RWPE2 (cell line): ENCODE data around the gene GIT2.

Experiments
- ATAC-seq: fragments of 200-7000 bp; cut with Tn5 transposase; 3 replicates; pipeline ENCODE4 v1.9.1; 2021; ENCODE audit warnings: low read depth
- DNase-seq: peaks from one replicate; pipeline ENCODE4 v3.0.0-alpha.2; 2020; ENCODE audit warnings: low spot score
- H3K27ac ChIP-seq: fragments of 450-650 bp; 2 replicates; pipeline ENCODE4 v1.5.1; 2017; ENCODE audit warnings: mild to moderate bottlenecking; ENCODE audit not compliant: poor library complexity, severe bottlenecking
- H3K27me3 ChIP-seq: fragments of 250-450 bp; sonication (Bioruptor Pico); 2 replicates; pipeline ENCODE4 v1.5.1; 2021; ENCODE audit warnings: mild to moderate bottlenecking, moderate library complexity; ENCODE audit not compliant: insufficient read depth, poor library complexity, severe bottlenecking
- H3K36me3 ChIP-seq: fragments of 250-450 bp; sonication (Bioruptor Pico); 2 replicates; pipeline ENCODE4 v1.5.1; 2020; ENCODE audit warnings: low read depth, mild to moderate bottlenecking, moderate library complexity
- H3K4me1 ChIP-seq: fragments of 250-450 bp; sonication (Bioruptor Pico); 2 replicates; pipeline ENCODE4 v1.5.1; 2021; ENCODE audit warnings: mild to moderate bottlenecking, moderate library complexity; ENCODE audit not compliant: insufficient read depth, poor library complexity, severe bottlenecking
- H3K4me3 ChIP-seq: fragments of 250-450 bp; sonication (Bioruptor Pico); 2 replicates; pipeline ENCODE4 v1.5.1; 2021; ENCODE audit warnings: mild to moderate bottlenecking, moderate library complexity; ENCODE audit not compliant: severe bottlenecking
- H3K9me3 ChIP-seq: fragments of 250-450 bp; sonication (Bioruptor Pico); 2 replicates; pipeline ENCODE4 v1.5.1; 2021; ENCODE audit warnings: mild to moderate bottlenecking, moderate library complexity; ENCODE audit not compliant: severe bottlenecking
- TF ChIP-seq, protein P1 (sequence below): fragments of 450-650 bp; IDR thresholded peaks from one replicate; pipeline ENCODE4 v1.5.1; 2017; ENCODE audit warnings: mild to moderate bottlenecking, moderate library complexity; ENCODE audit not compliant: poor library complexity, severe bottlenecking

The GIT2 gene

DNA sequence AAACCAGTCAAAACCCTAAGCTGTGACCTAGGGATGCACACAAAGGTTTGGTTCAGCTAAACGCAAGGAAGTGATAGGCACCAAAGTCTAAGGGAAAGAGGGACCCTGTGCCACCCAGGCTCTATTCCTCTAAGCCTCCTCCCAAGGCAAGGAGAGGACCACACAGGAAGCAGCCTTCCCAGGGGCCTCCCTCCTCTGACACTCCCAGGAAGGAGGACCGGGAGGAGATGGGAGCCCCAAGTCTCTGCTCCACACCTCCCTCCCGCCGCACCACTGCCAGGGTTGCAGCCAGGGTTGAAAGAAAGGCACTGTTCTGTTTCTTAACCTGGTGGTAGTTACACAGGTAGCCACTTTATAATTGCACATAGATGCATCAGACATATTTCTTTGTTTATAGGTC is 74.2 kb downstream of the GIT2 start:
- Histone ChIP-seq H3K9me3 (no peaks in the 10 kb centered on the region), H3K36me3 (peaks cover 25% of the 10 kb centered on the region), H3K27ac (no peak overlapping the region), H3K4me1 (no peaks in the 10 kb centered on the region), H3K4me3 (no peak overlapping the region), H3K27me3 (no peaks in the 10 kb centered on the region)
- TF ChIP-seq, protein P1, sequence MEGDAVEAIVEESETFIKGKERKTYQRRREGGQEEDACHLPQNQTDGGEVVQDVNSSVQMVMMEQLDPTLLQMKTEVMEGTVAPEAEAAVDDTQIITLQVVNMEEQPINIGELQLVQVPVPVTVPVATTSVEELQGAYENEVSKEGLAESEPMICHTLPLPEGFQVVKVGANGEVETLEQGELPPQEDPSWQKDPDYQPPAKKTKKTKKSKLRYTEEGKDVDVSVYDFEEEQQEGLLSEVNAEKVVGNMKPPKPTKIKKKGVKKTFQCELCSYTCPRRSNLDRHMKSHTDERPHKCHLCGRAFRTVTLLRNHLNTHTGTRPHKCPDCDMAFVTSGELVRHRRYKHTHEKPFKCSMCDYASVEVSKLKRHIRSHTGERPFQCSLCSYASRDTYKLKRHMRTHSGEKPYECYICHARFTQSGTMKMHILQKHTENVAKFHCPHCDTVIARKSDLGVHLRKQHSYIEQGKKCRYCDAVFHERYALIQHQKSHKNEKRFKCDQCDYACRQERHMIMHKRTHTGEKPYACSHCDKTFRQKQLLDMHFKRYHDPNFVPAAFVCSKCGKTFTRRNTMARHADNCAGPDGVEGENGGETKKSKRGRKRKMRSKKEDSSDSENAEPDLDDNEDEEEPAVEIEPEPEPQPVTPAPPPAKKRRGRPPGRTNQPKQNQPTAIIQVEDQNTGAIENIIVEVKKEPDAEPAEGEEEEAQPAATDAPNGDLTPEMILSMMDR: no peak
- DNase-seq (no peak), ATAC-seq (0 out of 3 replicates have a peak, but pooled peaks have one; percentile 5)

DNA sequence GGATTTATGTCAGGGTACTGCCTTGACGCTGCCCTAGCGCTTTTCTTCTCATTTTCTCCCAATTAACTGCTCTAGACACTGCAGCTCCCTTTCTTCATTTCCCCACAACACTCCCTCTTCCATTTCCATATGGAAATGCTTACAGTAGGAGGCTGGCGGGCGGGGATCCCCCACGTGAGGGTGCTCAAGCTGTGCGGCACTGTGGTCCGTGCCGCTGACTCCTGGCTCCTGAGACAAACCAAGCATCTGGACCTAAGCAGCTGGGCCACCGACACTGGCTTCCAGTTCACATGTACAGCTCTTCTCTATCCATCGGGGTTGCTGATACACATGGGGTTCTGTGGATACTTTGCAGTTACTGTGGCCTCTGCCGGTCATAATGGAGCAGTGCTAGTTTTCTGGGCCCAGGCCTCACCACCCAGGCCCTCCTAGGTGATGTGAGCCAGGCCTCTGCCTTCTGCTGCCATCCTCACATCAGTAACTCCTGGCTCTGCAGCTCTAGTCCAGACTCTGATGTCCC is 75.8 kb downstream of the GIT2 start:
- Histone ChIP-seq H3K9me3 (no peaks in the 10 kb centered on the region), H3K4me1 (no peaks in the 10 kb centered on the region), H3K36me3 (peaks cover 40% of the 10 kb centered on the region), H3K27ac (no peak overlapping the region), H3K27me3 (no peaks in the 10 kb centered on the region), H3K4me3 (no peak overlapping the region)
- ATAC-seq (no peak), DNase-seq (no peak)
- TF ChIP-seq, protein P1: no peak

- Histone ChIP-seq H3K4me3 (no peak overlapping the region), H3K36me3 (peaks cover 43% of the 10 kb centered on the region), H3K4me1 (no peaks in the 10 kb centered on the region), H3K9me3 (no peaks in the 10 kb centered on the region), H3K27me3 (no peaks in the 10 kb centered on the region), H3K27ac (no peak overlapping the region)
- TF ChIP-seq, protein P1: no peak
- DNase-seq (no peak), ATAC-seq (no peak)
Measured at GRCh38 chr12:109919456-109919855, 76.7 kb downstream of the GIT2 start.

- DNase-seq (no peak), ATAC-seq (no peak)
- no peak overlapping the region for H3K27ac ChIP-seq
- TF ChIP-seq, protein P1: no peak
- H3K27me3 ChIP-seq: no peaks in the 10 kb centered on the region
- peaks cover 72% of the 10 kb centered on the region for H3K36me3 ChIP-seq
- H3K9me3 ChIP-seq: no peaks in the 10 kb centered on the region
- no peak overlapping the region for H3K4me3 ChIP-seq
- no peaks in the 10 kb centered on the region for H3K4me1 ChIP-seq
Measured at GRCh38 chr12:109916045-109916444, 80.1 kb downstream of the GIT2 start.

DNA sequence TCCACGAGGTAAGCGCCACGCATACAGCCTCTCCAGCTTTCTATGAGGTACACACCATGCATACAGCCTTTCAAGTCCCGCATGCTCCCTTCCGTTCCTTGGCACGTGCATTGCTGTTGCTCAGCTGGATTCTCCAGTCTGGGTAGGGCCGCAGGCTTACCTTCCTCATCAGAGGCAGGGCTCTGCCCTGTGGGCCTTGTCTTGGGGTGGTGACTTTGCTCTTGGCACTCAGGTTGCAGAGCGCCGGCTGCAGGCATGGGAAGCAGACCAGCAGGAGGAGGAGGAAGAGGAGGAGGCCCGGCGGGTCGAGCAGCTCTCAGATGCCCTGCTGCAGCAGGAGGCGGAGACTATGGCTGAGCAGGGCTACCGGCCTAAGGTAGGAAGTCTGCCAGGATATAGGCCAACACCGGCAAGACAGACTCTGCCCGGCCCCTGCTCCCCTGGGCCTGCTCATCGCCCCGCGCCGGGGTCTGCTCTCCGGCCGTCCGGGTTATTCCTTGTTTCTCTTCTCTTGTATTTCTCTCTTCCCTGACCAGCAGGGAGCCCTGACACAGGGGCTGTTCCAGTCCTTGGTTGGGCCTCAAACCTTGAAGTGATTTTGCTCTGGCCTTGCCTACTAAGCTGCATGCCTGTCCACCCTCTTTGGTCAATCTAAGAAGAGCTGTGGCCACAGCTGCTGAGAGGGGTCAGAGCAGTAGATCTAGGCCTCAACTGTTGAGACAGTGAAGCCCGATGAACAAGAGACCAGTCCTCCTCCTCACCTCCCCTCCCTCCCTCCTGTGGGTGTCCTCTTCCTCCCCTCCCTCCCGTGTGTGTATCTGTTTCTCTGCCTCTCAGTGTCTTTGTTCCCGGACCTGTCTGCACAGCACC is 80.8 kb downstream of the GIT2 start:
- no peak for ATAC-seq
- Histone ChIP-seq H3K9me3 (no peaks in the 10 kb centered on the region), H3K4me3 (no peak overlapping the region), H3K4me1 (no peaks in the 10 kb centered on the region), H3K27ac (no peak overlapping the region), H3K36me3 (peaks cover 78% of the 10 kb centered on the region), H3K27me3 (no peaks in the 10 kb centered on the region)
- TF ChIP-seq, protein P1: no peak
- DNase-seq: no peak
